Brain microvascular endothelial cell (primary cell): ENCODE results near the gene TULP4.
"Not testable (repeated sequence)": the region's sequence is repeated elsewhere in the genome, so short reads cannot be mapped to it uniquely, and the experiment has no call there.

Experiments used
- DNase-seq: peaks from one replicate; pipeline ENCODE4 v3.0.0-alpha.2; 2020
- H3K27ac ChIP-seq: fragments of 250-450 bp; sonication (Bioruptor Pico); 2 replicates; pipeline ENCODE4 v1.5.1; 2020; ENCODE audit warnings: mild to moderate bottlenecking, moderate library complexity
- H3K27me3 ChIP-seq: fragments of 250-450 bp; sonication (Bioruptor Pico); replicated peaks from 2 replicates; pipeline ENCODE4 v1.5.1; 2020; ENCODE audit warnings: mild to moderate bottlenecking
- H3K36me3 ChIP-seq: fragments of 250-450 bp; sonication (Bioruptor Pico); replicated peaks from 2 replicates; pipeline ENCODE4 v1.5.1; 2020; ENCODE audit warnings: mild to moderate bottlenecking
- H3K4me3 ChIP-seq: 2 replicates; pipeline ENCODE4 v1.5.1; 2011; ENCODE audit warnings: low read depth, mild to moderate bottlenecking, control low read depth, low read length, moderate library complexity
- CTCF ChIP-seq: IDR thresholded peaks from 2 replicates; pipeline ENCODE4 v1.5.1; 2011; ENCODE audit warnings: low read depth, mild to moderate bottlenecking, moderate library complexity, low read length, control low read depth, inconsistent platforms; ENCODE audit errors: missing control alignments
- in situ Hi-C: cut with HindIII; loops from 2 replicates; pipeline ENCODE4 v1.10.0; 2017; ENCODE audit warnings: low sequenced_read_pairs, low pct_ligation_motif_present

TULP4 gene

GRCh38 chr6:158387578-158387977 lies 75.3 kb downstream of the TULP4 start:
- Histone ChIP-seq H3K27ac (no peak overlapping the region), H3K4me3 (no peak overlapping the region), H3K36me3 (no peaks in the 10 kb centered on the region), H3K27me3 (no peaks in the 10 kb centered on the region)
- in situ Hi-C loops = no loop called here
- TF ChIP-seq CTCF = no peak
- no peak for DNase-seq

GRCh38 chr6:158388727-158389126 lies 76.5 kb downstream of the TULP4 start:
- no peak for TF ChIP-seq CTCF
- Histone ChIP-seq H3K36me3 (no peaks in the 10 kb centered on the region), H3K27ac (no peak overlapping the region), H3K27me3 (no peaks in the 10 kb centered on the region), H3K4me3 (no peak overlapping the region)
- no peak for DNase-seq
- in situ Hi-C loops = no loop called here

- no peak for TF ChIP-seq CTCF
- in situ Hi-C loops = no loop called here
- H3K4me3 ChIP-seq = no peak overlapping the region
- H3K36me3 ChIP-seq = no peaks in the 10 kb centered on the region
- no peak for DNase-seq
- H3K27me3 ChIP-seq = no peaks in the 10 kb centered on the region
- H3K27ac ChIP-seq = no peak overlapping the region
Observed at GRCh38 chr6:158389193-158389919, 77.1 kb downstream of the TULP4 start.

GRCh38 chr6:158391276-158391675 lies 79.0 kb downstream of the TULP4 start:
- Histone ChIP-seq H3K4me3 (no peak overlapping the region), H3K27ac (no peak overlapping the region), H3K27me3 (no peaks in the 10 kb centered on the region), H3K36me3 (no peaks in the 10 kb centered on the region)
- in situ Hi-C loops = no loop called here
- TF ChIP-seq CTCF = no peak
- DNase-seq = no peak

DNA sequence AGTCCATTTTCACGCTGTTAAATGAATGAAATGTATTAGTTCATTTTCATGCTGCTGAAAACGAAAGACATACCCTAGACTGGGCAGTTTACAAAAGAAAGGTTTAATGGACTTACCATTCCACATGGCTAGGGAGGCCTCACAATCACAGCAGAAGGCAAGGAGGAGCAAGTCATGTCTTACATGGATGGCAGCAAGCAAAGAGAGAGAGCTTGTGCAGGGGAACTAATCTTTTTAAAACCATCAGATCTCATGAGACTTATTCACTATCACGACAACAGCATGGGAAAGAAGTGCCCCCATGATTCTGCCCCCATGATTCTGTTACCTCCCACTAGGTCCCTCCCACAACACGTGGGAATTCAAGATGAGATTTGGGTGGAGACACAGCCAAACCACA lies 79.7 kb downstream of the TULP4 start:
- H3K36me3 ChIP-seq, in situ Hi-C loops, H3K27ac ChIP-seq, H3K27me3 ChIP-seq, DNase-seq, H3K4me3 ChIP-seq: not testable (repeated sequence)

GRCh38 chr6:158396136-158396535 lies 83.9 kb downstream of the TULP4 start:
- DNase-seq = no peak
- no peak overlapping the region for H3K27ac ChIP-seq
- no peaks in the 10 kb centered on the region for H3K36me3 ChIP-seq
- in situ Hi-C loops = no loop called here
- H3K27me3 ChIP-seq = no peaks in the 10 kb centered on the region
- no peak overlapping the region for H3K4me3 ChIP-seq
- TF ChIP-seq CTCF = no peak
